UCSD-AML1 (cell line): ENCODE results near the gene CLEC11A.
"Not testable (repeated sequence)": the region's sequence is repeated elsewhere in the genome, so short reads cannot be mapped to it uniquely, and the experiment has no call there.

ENCODE experiments used
- DNase-seq: peaks from one replicate; lab custom pipeline; 2025; ENCODE audit not compliant: unreplicated experiment; lab: John Stamatoyannopoulos, UW

Gene CLEC11A

DNA sequence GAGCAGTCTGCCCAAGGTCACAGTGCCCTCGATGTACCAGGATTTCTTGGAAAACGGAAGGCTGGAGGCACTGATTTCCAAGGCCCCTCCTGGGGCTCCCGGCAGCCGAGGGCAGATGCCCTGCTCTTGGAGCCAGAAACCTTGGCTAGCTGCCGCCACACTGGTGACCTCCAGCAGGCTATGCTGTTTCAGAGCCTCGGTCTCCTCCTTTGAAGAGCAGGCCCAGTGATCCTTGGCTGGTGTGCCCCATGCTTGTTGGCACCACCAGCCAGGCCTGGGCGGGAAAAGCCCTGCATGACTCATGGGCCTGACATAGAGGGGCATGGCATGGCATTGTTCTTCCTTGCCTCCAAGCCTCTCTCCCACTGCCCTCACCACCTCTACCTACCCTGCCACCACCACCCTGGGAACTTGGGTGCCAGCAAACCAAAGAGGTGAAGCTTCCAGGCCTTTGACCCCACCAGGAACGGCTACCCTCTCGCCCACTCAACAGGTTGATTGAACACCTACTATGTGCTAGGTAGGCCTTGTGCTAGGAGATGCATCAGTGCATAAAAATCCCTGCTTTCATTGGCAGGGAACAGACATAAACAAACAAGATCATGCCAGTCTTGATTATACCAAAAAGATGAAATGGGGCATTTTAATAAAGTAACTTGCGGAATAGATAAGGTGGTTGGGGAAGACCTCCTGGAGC lies 1.6 kb upstream of the CLEC11A start:
- DNase-seq, result no peak

- DNase-seq, result no peak
These were observed 757 bp upstream of the CLEC11A start for GRCh38 chr19:50722201-50723013.

DNA sequence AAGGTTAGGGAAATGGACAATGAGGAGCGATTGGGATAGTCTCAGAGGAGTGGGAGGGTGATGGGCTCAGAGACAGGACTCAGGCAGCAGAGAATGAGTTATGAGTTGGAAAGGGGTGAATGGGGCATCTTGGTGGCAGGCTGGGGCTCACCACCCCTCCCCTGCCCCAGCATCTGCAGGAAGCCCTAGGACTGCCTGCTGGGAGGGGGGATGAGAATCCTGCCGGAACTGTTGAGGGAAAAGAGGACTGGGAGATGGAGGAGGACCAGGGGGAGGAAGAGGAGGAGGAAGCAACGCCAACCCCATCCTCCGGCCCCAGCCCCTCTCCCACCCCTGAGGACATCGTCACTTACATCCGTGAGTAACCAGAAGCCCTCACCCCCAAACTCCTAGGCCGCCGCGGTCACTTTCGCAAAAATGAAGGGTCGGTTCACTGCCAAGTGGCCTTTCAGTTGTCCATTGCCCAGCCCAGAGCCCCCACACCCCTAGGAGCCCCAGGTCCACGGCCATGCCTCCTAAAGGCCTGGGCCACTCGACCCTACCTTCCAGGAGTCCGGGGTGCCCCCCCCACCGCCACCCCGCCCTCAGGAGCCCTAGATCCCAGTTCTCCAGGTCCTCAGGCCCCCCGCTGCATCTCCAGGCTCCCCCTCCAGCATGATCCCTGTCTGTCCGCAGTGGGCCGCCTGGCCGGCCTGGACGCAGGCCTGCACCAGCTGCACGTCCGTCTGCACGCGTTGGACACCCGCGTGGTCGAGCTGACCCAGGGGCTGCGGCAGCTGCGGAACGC lies 764 bp downstream of the CLEC11A start:
- no peak for DNase-seq

- DNase-seq, result peak; percentile 100
These were observed 1.5 kb downstream of the CLEC11A start for GRCh38 chr19:50724522-50725217.

DNA sequence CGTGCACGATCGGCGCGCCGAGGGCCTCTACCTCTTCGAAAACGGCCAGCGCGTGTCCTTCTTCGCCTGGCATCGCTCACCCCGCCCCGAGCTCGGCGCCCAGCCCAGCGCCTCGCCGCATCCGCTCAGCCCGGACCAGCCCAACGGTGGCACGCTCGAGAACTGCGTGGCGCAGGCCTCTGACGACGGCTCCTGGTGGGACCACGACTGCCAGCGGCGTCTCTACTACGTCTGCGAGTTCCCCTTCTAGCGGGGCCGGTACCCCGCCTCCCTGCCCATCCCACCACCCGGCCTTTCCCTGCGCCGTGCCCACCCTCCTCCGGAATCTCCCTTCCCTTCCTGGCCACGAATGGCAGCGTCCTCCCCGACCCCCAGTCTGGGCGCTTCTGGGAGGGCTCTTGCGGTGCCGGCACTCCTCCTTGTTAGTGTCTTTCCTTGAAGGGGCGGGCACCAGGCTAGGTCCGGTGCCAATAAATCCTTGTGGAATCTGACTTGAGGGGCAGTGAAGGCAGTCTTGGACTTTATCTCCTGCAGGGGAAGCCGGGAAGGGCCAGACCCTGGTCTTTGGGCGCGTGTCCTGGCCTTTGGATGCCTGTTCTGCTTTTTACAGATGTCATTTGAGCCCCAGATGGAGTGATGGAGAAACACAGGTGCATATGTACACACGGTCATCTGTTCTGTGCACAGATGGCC lies 2.2 kb downstream of the CLEC11A start:
- DNase-seq, result no peak

GRCh38 chr19:50725911-50726230 lies 2.7 kb downstream of the CLEC11A start:
- no peak for DNase-seq

DNA sequence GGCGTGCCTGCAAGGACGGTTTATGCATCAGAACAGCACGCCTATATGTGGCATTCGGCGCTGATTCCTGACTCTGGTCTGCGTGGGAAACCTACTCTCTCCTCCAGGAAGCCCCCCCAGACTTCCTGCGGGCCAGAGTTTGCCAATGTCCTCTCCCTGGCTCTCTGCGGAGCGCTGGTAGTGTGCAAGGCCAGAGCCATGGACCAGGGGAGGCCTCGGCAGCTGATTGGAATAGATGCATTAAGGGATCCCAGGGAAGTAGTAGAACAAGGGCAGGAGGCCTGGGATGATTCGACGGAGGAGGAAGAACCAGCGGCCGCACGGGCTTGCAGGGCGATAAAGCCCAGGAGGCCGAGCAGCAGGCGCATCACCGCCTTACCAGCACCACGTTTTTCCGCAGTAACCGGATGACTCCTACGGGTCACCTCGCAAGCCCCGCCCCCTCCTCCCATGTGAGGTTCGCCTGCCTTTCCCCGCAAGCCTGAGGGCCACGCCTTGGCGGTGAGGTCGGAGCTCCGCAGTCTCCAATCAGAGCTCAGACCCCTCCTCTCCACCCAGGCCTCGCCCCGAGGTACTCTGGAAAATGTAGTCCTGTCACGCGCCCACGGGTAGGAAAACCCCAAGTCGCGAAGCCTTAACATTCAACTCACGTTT lies 5.0 kb downstream of the CLEC11A start:
- peak; percentile 92 for DNase-seq

DNA sequence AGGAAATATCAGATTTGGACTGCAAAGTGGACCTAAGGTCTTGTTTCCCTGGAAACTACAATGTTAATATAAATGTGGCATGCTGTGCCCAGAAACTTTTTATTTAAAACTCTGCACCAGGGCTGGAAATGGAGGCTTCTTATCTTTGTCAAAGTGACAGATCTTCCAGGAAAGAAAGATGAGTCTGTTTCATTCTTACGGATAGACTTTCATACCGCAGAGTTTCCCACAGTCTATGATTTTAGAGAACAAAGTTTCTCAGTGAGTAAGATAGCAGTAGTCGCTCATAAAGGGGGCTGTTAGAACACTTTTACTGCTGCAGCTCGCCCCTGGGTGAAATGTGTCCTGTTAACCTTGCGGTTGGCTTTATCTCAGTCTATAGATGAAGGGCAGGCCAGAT lies 6.7 kb downstream of the CLEC11A start:
- no peak for DNase-seq

- DNase-seq, result no peak
These were observed 12.7 kb downstream of the CLEC11A start for GRCh38 chr19:50735869-50736268.

- no peak for DNase-seq
These were observed 13.2 kb downstream of the CLEC11A start for GRCh38 chr19:50736338-50736737.

DNA sequence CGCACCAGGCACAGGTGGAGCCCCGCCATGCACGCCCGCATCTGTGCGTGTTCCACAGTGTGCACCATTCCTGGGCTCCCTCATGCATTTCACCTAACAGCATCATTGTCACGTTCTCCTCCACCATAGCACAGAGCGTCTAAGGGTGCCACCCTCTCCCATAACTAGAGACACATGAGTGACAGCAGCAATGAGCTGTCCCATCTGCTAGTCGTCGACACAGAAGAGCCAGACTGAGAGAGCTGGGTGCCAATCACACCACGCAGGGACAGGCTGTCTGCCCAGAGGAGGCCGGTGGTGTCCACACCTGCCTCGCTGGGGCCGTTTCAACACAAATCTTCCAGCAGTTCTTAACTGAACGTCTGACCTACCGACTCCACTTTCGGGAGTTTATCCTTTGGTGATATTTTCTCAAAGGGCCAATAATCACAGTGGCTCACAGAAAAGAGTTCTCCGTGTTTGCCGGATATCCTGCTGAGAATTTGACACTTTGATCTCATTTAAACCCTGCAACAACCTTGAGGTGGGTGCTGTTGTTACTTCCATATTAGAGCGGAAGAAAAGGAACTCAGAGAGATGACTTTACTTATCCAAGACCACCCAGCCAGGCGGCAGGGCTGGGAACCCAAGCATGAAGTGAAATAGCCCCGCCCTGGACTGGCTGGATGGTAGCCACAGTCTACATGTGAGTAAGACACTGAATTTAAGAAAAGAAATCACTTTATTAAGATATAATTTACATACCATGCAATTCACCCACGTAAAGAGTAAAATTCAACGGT lies 16.2 kb downstream of the CLEC11A start:
- no peak for DNase-seq

- DNase-seq, result no peak
These were observed 16.8 kb downstream of the CLEC11A start for GRCh38 chr19:50739914-50740426.

DNA sequence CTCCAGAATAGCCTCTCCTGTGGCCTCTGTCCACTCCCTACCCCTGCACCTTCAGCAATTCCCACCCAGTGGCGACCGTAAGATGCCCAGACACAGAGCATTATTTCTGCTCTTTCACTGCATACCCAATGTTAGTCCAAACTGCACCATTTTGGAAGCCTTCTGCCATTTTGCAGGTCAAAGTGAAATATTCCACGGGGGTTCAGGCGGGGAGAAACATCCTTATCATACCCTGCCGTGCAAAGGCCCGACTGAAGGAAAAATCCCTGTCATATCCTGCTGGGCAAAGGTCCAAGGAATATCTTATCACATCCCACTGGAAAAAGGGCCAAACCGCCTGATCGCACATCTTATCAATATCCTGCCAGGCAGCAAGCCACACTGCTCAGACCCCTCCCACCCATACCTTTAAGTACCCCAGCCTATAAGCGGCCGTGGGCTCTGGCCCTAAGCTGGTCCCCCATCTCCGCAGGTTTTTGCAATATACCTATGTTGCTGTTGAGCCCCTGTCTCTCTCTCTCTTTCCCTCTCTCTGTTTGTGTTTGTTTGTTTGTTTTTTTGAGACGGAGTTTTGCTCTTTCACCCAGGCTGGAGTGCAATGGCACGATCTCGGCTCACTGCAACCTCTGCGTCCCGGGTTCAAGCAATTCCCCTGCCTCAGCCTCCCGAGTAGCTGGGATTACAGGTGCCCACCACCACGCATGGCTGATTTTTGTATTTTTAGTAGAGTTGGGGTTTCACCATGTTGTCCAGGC lies 18.2 kb downstream of the CLEC11A start:
- peak; percentile 30 for DNase-seq

- no peak for DNase-seq
These were observed 20.4 kb downstream of the CLEC11A start for GRCh38 chr19:50743537-50743936.

- DNase-seq, result no peak
These were observed 22.1 kb downstream of the CLEC11A start for GRCh38 chr19:50745221-50745620.

- DNase-seq, result not testable (repeated sequence)
These were observed 24.0 kb downstream of the CLEC11A start for GRCh38 chr19:50747141-50747540.

DNA sequence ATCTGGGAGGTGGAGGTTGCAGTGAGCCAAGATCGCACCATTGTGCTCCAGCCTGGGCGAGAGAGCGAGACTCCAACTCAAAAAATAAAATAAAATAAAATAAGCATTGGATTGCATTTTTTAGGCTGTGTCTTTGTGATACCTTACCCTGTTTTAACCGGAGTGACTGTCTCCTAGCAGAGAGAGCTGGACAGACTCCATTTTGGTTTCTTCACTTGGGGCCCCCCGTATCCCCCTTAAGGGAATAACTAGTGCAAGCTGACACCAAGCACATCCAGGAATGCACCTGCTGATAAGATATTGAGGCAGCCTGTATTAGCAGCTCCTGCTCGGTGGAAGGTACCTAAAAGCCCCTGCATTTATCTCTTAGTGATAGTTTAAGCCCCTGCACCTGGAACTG lies 26.3 kb downstream of the CLEC11A start:
- no peak for DNase-seq

DNA sequence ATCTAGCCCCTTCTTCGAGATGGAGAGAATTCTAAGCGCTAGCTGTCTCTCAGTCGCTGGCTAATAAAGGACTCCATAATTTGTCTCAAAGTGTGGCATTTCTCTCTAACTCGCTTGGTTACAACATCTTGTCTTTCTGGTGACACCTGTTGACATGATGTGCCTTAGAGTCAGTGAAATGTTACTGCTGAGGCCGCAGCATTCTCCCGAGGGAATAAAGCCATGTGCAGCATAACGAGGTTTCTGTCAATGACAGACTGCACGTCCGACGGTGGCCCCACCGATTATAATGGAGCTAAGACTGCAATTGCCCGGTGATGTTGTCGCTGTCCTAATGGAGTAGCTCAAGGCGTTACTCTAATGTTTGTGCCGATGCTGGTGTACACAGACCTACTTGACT lies 26.8 kb downstream of the CLEC11A start:
- DNase-seq, result no peak
